Thyroid gland (tissue), 4 donors: ENCODE data around the gene GID8.

Experiments
- POLR2A ChIP-seq, 2 donors: fragments of 450-650 bp; IDR thresholded peaks; one replicate each; pipeline ENCODE4 v1.6.1; 2017; ENCODE audit warnings: antibody characterized with exemption in 2 of 2, mild to moderate bottlenecking in 2 of 2, moderate library complexity in 1 of 2
- TF ChIP-seq, protein P1 (sequence below), 6 experiments: fragments of 200-600 bp in 3 of 6; fragments of 450-650 bp in 3 of 6; sonication (generic) in 3 of 6; IDR thresholded peaks; one replicate each; pipeline ENCODE4 v1.5.1; 2016 to 2019; ENCODE audit warnings: antibody characterized with exemption in 6 of 6, mild to moderate bottlenecking in 2 of 6, inconsistent platforms in 1 of 6, moderate library complexity in 1 of 6

GRCh38 chr20:62972845-62973745 is 35.1 kb downstream of the GID8 start:
- no peak for TF ChIP-seq POLR2A (IDR thresholded peaks at IDR 0.05)
- TF ChIP-seq, protein P1, sequence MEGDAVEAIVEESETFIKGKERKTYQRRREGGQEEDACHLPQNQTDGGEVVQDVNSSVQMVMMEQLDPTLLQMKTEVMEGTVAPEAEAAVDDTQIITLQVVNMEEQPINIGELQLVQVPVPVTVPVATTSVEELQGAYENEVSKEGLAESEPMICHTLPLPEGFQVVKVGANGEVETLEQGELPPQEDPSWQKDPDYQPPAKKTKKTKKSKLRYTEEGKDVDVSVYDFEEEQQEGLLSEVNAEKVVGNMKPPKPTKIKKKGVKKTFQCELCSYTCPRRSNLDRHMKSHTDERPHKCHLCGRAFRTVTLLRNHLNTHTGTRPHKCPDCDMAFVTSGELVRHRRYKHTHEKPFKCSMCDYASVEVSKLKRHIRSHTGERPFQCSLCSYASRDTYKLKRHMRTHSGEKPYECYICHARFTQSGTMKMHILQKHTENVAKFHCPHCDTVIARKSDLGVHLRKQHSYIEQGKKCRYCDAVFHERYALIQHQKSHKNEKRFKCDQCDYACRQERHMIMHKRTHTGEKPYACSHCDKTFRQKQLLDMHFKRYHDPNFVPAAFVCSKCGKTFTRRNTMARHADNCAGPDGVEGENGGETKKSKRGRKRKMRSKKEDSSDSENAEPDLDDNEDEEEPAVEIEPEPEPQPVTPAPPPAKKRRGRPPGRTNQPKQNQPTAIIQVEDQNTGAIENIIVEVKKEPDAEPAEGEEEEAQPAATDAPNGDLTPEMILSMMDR (IDR thresholded peaks at IDR 0.05): no peak
